HG03064 (cell line): Measurements from ENCODE around the gene APPL2.

Experiments used
- ATAC-seq: cut with Tn5 transposase; IDR thresholded peaks from one replicate; pipeline ENCODE4 v1.9.1; 2021; ENCODE audit warnings: low read depth; ENCODE audit not compliant: unreplicated experiment

Gene APPL2

GRCh38 chr12:105235732-105236476 is at the start of gene APPL2:
Gene APPL2 (minus strand): TSS chr12:105236174. CDS start chr12:105236012, 162 bp downstream.
- ATAC-seq = peak; percentile 87

- no peak for ATAC-seq
These were observed 49.4 kb upstream of the APPL2 start for GRCh38 chr12:105285378-105285777.

- ATAC-seq = no peak
These were observed 45.7 kb upstream of the APPL2 start for GRCh38 chr12:105281694-105282049.

GRCh38 chr12:105280966-105281693 is 45.2 kb upstream of the APPL2 start:
- ATAC-seq = no peak

- no peak for ATAC-seq
These were observed 43.6 kb upstream of the APPL2 start for GRCh38 chr12:105279460-105280056.

GRCh38 chr12:105278043-105278697 is 42.2 kb upstream of the APPL2 start:
- no peak for ATAC-seq

- ATAC-seq = no peak
These were observed 40.2 kb upstream of the APPL2 start for GRCh38 chr12:105275997-105276733.

- ATAC-seq = no peak
These were observed 38.6 kb upstream of the APPL2 start for GRCh38 chr12:105274571-105274970.

- no peak for ATAC-seq
These were observed 37.6 kb upstream of the APPL2 start for GRCh38 chr12:105273601-105274000.

- ATAC-seq = no peak
These were observed 36.9 kb upstream of the APPL2 start for GRCh38 chr12:105272814-105273416.

- ATAC-seq = no peak
These were observed 36.2 kb upstream of the APPL2 start for GRCh38 chr12:105272152-105272551.

- ATAC-seq = no peak
These were observed 35.4 kb upstream of the APPL2 start for GRCh38 chr12:105271364-105271763.

GRCh38 chr12:105270671-105271255 is 34.8 kb upstream of the APPL2 start:
- ATAC-seq = no peak

GRCh38 chr12:105267711-105268110 is 31.7 kb upstream of the APPL2 start:
- no peak for ATAC-seq

- ATAC-seq = no peak
These were observed 28.8 kb upstream of the APPL2 start for GRCh38 chr12:105264771-105265170.

- ATAC-seq = no peak
These were observed 26.6 kb upstream of the APPL2 start for GRCh38 chr12:105262461-105263184.

- no peak for ATAC-seq
These were observed 25.0 kb upstream of the APPL2 start for GRCh38 chr12:105261010-105261409.

- ATAC-seq = no peak
These were observed 23.3 kb upstream of the APPL2 start for GRCh38 chr12:105259226-105259625.

GRCh38 chr12:105257321-105257728 is 21.4 kb upstream of the APPL2 start:
- no peak for ATAC-seq
